K562 (cell line): ENCODE data around the gene TTC33. TPM values are rescaled to one million over a fixed set of nuclear protein-coding genes. Genes with fewer than 3 reads are reported as not detected.

Source experiments
- ATAC-seq: fragments of 200-7000 bp; cut with Tn5 transposase; 3 replicates; pipeline ENCODE4 v1.9.1; 2020; ENCODE audit warnings: moderate library complexity
- BruUV-seq: library from RNA; stranded (reverse); fragments of 400-500 nt; replicated peaks from 2 replicates; lab custom pipeline; 2021; lab: Mats Ljungman, UMichigan
- CTCF ChIA-PET: fragments of 300-600 bp; formaldehyde crosslinking; extraction: SDS; loops from one replicate; lab custom pipeline; 2021; ENCODE audit warnings: low intra/inter-chr PET ratio; lab: Yijun Ruan, JAX
- POLR2A ChIA-PET: fragments of 300-600, 350-650 bp; sonication (Branson Sonifier 250); formaldehyde crosslinking; extraction: SDS; loops from one replicate; lab custom pipeline; 2021; ENCODE audit warnings: antibody characterized with exemption, inconsistent platforms; lab: Yijun Ruan, JAX
- DNase-seq, 4 experiments: peaks; one replicate each; pipeline versions ENCODE4 v3.0.0 to v3.0.0-alpha.2; 2011 to 2018; ENCODE audit warnings: low spot score in 3 of 4, mixed read lengths in 3 of 4; ENCODE audit errors: extremely low read depth in 1 of 4
- FAIRE-seq: peaks from 2 replicates; lab custom pipeline; 2011; peaks lifted over from hg19 to GRCh38; lab: Jason Lieb, UNC
- H2AFZ ChIP-seq: 2 replicates; pipeline ENCODE4 v1.6.0; 2011; ENCODE audit warnings: low read depth, low read length, control low read depth, inconsistent platforms
- H3K27ac ChIP-seq: fragments of 200-600 bp; 3 replicates; pipeline ENCODE4 v1.8.0; 2011; ENCODE audit warnings: low read depth, mild to moderate bottlenecking, control low read depth, inconsistent platforms, low read length, moderate library complexity, mixed read lengths; ENCODE audit errors: extremely low read depth
- H3K27me3 ChIP-seq, 2 experiments: fragments of 300-600 bp in 1 of 2; 2 replicates in 1 of 2; 3 replicates in 1 of 2; pipeline versions ENCODE4 v1.6.0 to v1.8.0; 2011; ENCODE audit warnings: inconsistent platforms in 2 of 2, low read length in 2 of 2, mild to moderate bottlenecking in 1 of 2, mixed read lengths in 1 of 2, moderate library complexity in 1 of 2; ENCODE audit not compliant: control insufficient read depth in 2 of 2, insufficient read depth in 2 of 2
- H3K36me3 ChIP-seq: fragments of 300-600 bp; 3 replicates; pipeline ENCODE4 v1.8.0; 2011; ENCODE audit warnings: mild to moderate bottlenecking, low read length, inconsistent platforms; ENCODE audit not compliant: control insufficient read depth, insufficient read depth
- H3K4me1 ChIP-seq, 2 experiments: fragments of 200-600 bp in 1 of 2; replicated peaks in 1 of 2; 2 replicates in 1 of 2; 3 replicates in 1 of 2; pipeline versions ENCODE4 v1.5.1 to v1.8.0; 2011; ENCODE audit warnings: inconsistent platforms in 2 of 2, low read length in 2 of 2, mild to moderate bottlenecking in 1 of 2, mixed read lengths in 1 of 2, moderate library complexity in 1 of 2; ENCODE audit not compliant: control insufficient read depth in 2 of 2, insufficient read depth in 2 of 2
- H3K4me2 ChIP-seq: 2 replicates; pipeline ENCODE4 v1.6.1; 2011; ENCODE audit warnings: low read length, control low read depth, inconsistent platforms, mixed read lengths; ENCODE audit not compliant: insufficient read depth
- H3K4me3 ChIP-seq: fragments of 200-600 bp; sonication (generic), shearing (Covaris generic); 2 replicates; pipeline ENCODE4 v1.5.1; 2016; ENCODE audit warnings: control low read depth, inconsistent platforms
- H3K79me2 ChIP-seq: fragments of 200-600 bp; 3 replicates; pipeline ENCODE4 v1.8.0; 2011; ENCODE audit warnings: low read length, inconsistent platforms; ENCODE audit not compliant: control insufficient read depth, insufficient read depth
- H3K9ac ChIP-seq, 2 experiments: 2 replicates each; pipeline versions ENCODE4 v1.6.0 to v1.6.1; 2011; ENCODE audit warnings: low read depth in 2 of 2, low read length in 2 of 2, control low read depth in 1 of 2, inconsistent platforms in 1 of 2, mild to moderate bottlenecking in 1 of 2, mixed read lengths in 1 of 2; ENCODE audit not compliant: insufficient read depth in 1 of 2
- H3K9me1 ChIP-seq: one replicate; pipeline ENCODE4 v1.6.0; 2011; ENCODE audit warnings: inconsistent platforms, mild to moderate bottlenecking, low read length, moderate library complexity; ENCODE audit not compliant: control insufficient read depth, insufficient read depth
- H3K9me3 ChIP-seq: replicated peaks from 2 replicates; pipeline ENCODE4 v1.5.1; 2011; ENCODE audit warnings: low read depth, low read length, inconsistent platforms; ENCODE audit not compliant: control insufficient read depth, insufficient read depth
- H4K20me1 ChIP-seq: replicated peaks from 2 replicates; pipeline ENCODE4 v1.6.1; 2011; ENCODE audit warnings: low read length, inconsistent platforms, mixed read lengths; ENCODE audit not compliant: control insufficient read depth, insufficient read depth
- E2F3 ChIP-seq: fragments of 250-450 bp; sonication (Bioruptor Pico); IDR thresholded peaks from 2 replicates; pipeline ENCODE4 v1.4.0; 2020; ENCODE audit warnings: mild to moderate bottlenecking
- ETV1 ChIP-seq: fragments of 450-650 bp; conservative IDR thresholded peaks from 2 replicates; pipeline ENCODE4 v1.6.1; 2016; ENCODE audit warnings: missing genetic modification characterization, control low read depth, low read depth, missing compliant biosample characterization
- FIP1L1 ChIP-seq: fragments of 200-400 bp; formaldehyde crosslinking; IDR thresholded peaks from 2 replicates; pipeline ENCODE4 v1.6.1; 2018; ENCODE audit warnings: mild to moderate bottlenecking, low read depth, low read length; ENCODE audit not compliant: poor library complexity, severe bottlenecking
- PRMT5 ChIP-seq: sonication (generic); formaldehyde crosslinking; IDR thresholded peaks from 2 replicates; pipeline ENCODE4 v1.5.0; 2020; ENCODE audit warnings: missing genetic modification reagents
- RAD51 ChIP-seq: fragments of 450-650 bp; IDR thresholded peaks from 2 replicates; pipeline ENCODE4 v1.7.1; 2016; ENCODE audit warnings: low read depth, mild to moderate bottlenecking, borderline replicate concordance
- RBM25 ChIP-seq: fragments of 200-400 bp; formaldehyde crosslinking; IDR thresholded peaks from 2 replicates; pipeline ENCODE4 v1.6.1; 2018; ENCODE audit warnings: low read length, low read depth, moderate library complexity; ENCODE audit not compliant: severe bottlenecking
- SPI1 ChIP-seq: IDR thresholded peaks from 2 replicates; pipeline ENCODE4 v1.6.1; 2011; ENCODE audit warnings: low read depth, low read length, control low read depth, borderline replicate concordance
- TAL1 ChIP-seq: fragments of 450-650 bp; IDR thresholded peaks from 2 replicates; pipeline ENCODE4 v1.6.1; 2016; ENCODE audit warnings: mild to moderate bottlenecking
- TRIM28 ChIP-seq: fragments of 450-650 bp; IDR thresholded peaks from 2 replicates; pipeline ENCODE4 v1.6.1; 2017
- YBX1 ChIP-seq: fragments of 450-650 bp; IDR thresholded peaks from 2 replicates; pipeline ENCODE4 v1.7.1; 2016; ENCODE audit warnings: mild to moderate bottlenecking
- ZNF165 ChIP-seq: fragments of 250-450 bp; sonication (Bioruptor Pico); IDR thresholded peaks from 2 replicates; pipeline ENCODE4 v1.4.0; 2020; ENCODE audit warnings: borderline replicate concordance
- ZNF445 ChIP-seq: fragments of 250-450 bp; sonication (Bioruptor Pico); IDR thresholded peaks from 2 replicates; pipeline ENCODE4 v1.4.0; 2020; ENCODE audit warnings: low read depth, mild to moderate bottlenecking, moderate library complexity
- WGBS: fragments of 100-300 bp; shearing (Covaris generic); methylation state at CpG from one replicate; pipeline ENCODE4 v1.1.6; 2016; ENCODE audit warnings: low coverage, mixed read lengths; ENCODE audit not compliant: insufficient coverage; ENCODE audit errors: missing lambda C conversion rate; 5-methylcytosine and 5-hydroxymethylcytosine counted together
- in situ Hi-C: fragments of 300-500 bp; cut with MboI; formaldehyde crosslinking; loops from 4 replicates; pipeline ENCODE4 v1.15.0; 2018; ENCODE audit warnings: inconsistent platforms, mixed read lengths
- intact Hi-C: fragments of 100-400 bp; cut with micrococcal nuclease; formaldehyde crosslinking; loops from 2 replicates; pipeline ENCODE4 v1.14.2; 2022
- polyA plus RNA-seq, 8 experiments: library from polyadenylated mRNA; depleted of rRNA in 4 of 8; stranded (reverse) in 5 of 8; unstranded in 3 of 8; fragments of >200 nt; fragmentation: Nextera tagmentation in 2 of 8; fragmentation: Illumina TruSeq in 1 of 8; extraction: Ambion mirVana in 2 of 8; extraction: Trizol in 1 of 8; gene quantifications; 2 replicates each; pipeline versions ENCODE4 v1.2.1 to v1.2.3, GENCODE V29; 2011 to 2014; ENCODE audit warnings: inconsistent platforms in 1 of 8, missing spikeins in 1 of 8
- total RNA-seq, 7 experiments: library from RNA; depleted of rRNA in 6 of 7; stranded (reverse); fragments of >200 nt in 6 of 7; fragmentation: Illumina TruSeq in 2 of 7; extraction: Trizol in 2 of 7; gene quantifications; 2 replicates each; pipeline versions ENCODE4 v1.2.1 to v1.2.3, GENCODE V29; 2011 to 2021; ENCODE audit warnings: low replicate concordance in 1 of 7
- TF ChIP-seq, protein P1 (sequence below): fragments of 450-650 bp; formaldehyde crosslinking; IDR thresholded peaks from 2 replicates; pipeline ENCODE4 v1.4.0; 2022; ENCODE audit warnings: mild to moderate bottlenecking, moderate library complexity

Gene TTC33
- total and polyA plus RNA-seq, 9 of the 15 experiments (the other 6 are each of a cell fraction or from before 2014, with no cell fraction given) = 11.5 to 24.9 (median 21.1) TPM

DNA sequence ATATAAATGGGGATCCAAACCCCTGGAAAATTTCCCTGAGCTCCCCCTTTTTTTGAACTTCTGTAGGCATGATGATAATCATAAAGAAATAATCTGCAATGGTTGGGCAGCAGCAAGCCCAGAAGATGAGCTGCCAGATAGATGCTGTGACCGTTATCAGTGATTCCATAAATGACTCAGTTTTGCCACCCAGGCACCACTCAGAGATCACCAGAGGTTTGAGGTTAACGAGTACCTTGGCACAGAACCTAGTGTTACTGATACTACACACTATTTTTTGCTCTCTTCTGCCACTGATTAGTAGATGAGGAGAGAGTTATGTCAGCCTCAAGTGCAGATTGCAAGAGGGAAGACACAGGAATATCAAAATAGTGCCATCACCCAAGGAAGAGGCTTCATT, 275.4 kb downstream of the TTC33 start:
- ATAC-seq (no peak), FAIRE-seq (no peak), DNase-seq (no peak)
- ChIA-PET CTCF (no interaction called here), POLR2A (no interaction called here)
- no TSS peak for BruUV-seq
- no peaks in the 10 kb centered on the region for H3K79me2 ChIP-seq
- no peaks in the 10 kb centered on the region for H3K9me3 ChIP-seq
- no peak overlapping the region for H2AFZ ChIP-seq
- in situ Hi-C loops = no loop called here
- no peaks in the 10 kb centered on the region for H3K27me3 ChIP-seq
- intact Hi-C loops = no loop called here
- no peak overlapping the region for H3K27ac ChIP-seq
- 0% methylated on average over 2 of the region's 2 CpGs for WGBS
- H3K4me3 ChIP-seq = no peak overlapping the region
- H3K36me3 ChIP-seq = no peaks in the 10 kb centered on the region
- H4K20me1 ChIP-seq = no peaks in the 10 kb centered on the region
- H3K9ac ChIP-seq = no peak overlapping the region
- no peak overlapping the region for H3K4me2 ChIP-seq
- no peaks in the 10 kb centered on the region for H3K4me1 ChIP-seq
- H3K9me1 ChIP-seq = no peaks in the 10 kb centered on the region
- no peak for TF ChIP-seq TAL1
- no peak for TF ChIP-seq ZNF445 (CRISPR knock-in tag)
- TF ChIP-seq YBX1 = no peak
- no peak for TF ChIP-seq E2F3 (CRISPR knock-in tag)
- TF ChIP-seq RAD51 = no peak
- TF ChIP-seq FIP1L1 = no peak
- TF ChIP-seq SPI1 = no peak
- no peak for TF ChIP-seq TRIM28
- TF ChIP-seq, protein P1, sequence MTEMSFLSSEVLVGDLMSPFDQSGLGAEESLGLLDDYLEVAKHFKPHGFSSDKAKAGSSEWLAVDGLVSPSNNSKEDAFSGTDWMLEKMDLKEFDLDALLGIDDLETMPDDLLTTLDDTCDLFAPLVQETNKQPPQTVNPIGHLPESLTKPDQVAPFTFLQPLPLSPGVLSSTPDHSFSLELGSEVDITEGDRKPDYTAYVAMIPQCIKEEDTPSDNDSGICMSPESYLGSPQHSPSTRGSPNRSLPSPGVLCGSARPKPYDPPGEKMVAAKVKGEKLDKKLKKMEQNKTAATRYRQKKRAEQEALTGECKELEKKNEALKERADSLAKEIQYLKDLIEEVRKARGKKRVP (CRISPR knock-in tag) = no peak
- no peak for TF ChIP-seq RBM25
- no peak for TF ChIP-seq PRMT5 (CRISPR knock-in tag)
- no peak for TF ChIP-seq ZNF165
- no peak for TF ChIP-seq ETV1 (tag)
